A549 (cell line): ENCODE results near the gene PRPF31. TPM values are rescaled to one million over a fixed set of nuclear protein-coding genes. Genes with fewer than 3 reads are reported as not detected.

ENCODE experiments used
- ATAC-seq, 2 experiments: fragments of 200-7000 bp in 1 of 2; fragments of >200 bp in 1 of 2; cut with Nextera tagmentation in 1 of 2; cut with Tn5 transposase in 1 of 2; 3 replicates each; pipeline versions ENCODE4 v1.8.0 to v1.9.1; 2018 to 2020; ENCODE audit warnings: mild to moderate bottlenecking in 1 of 2, moderate library complexity in 1 of 2
- CTCF ChIA-PET: fragments of 300-600 bp; sonication (Branson Sonifier 250); formaldehyde crosslinking; extraction: SDS; loops from one replicate; lab custom pipeline; 2021; ENCODE audit warnings: antibody characterized with exemption, inconsistent platforms; lab: Yijun Ruan, JAX
- POLR2A ChIA-PET: fragments of 350-600 bp; formaldehyde crosslinking; extraction: SDS; loops from one replicate; lab custom pipeline; 2021; ENCODE audit warnings: antibody characterized with exemption, inconsistent platforms; lab: Yijun Ruan, JAX
- DNase-seq, 2 experiments: peaks; one replicate each; pipeline versions ENCODE4 v3.0.0 to v3.0.0-alpha.2; 2011 to 2016; ENCODE audit warnings: low read depth in 1 of 2, low spot score in 1 of 2
- FAIRE-seq: peaks from 2 replicates; lab custom pipeline; 2011; peaks lifted over from hg19 to GRCh38; lab: Jason Lieb, UNC
- H3K27ac ChIP-seq, 2 experiments: fragments of >200 bp; sonication (Bioruptor Twin); formaldehyde crosslinking; 3 replicates each; pipeline ENCODE4 v1.5.1; 2016 to 2017
- H3K4me1 ChIP-seq: fragments of >200 bp; sonication (Bioruptor Twin); formaldehyde crosslinking; 3 replicates; pipeline ENCODE4 v1.6.1; 2016
- H3K4me2 ChIP-seq: fragments of >200 bp; sonication (Bioruptor Twin); formaldehyde crosslinking; 3 replicates; pipeline ENCODE4 v1.6.1; 2016
- H3K4me3 ChIP-seq: fragments of >200 bp; sonication (Bioruptor Twin); formaldehyde crosslinking; 3 replicates; pipeline ENCODE4 v1.5.1; 2016
- H3K9me3 ChIP-seq: fragments of >200 bp; sonication (Bioruptor Twin); formaldehyde crosslinking; 3 replicates; pipeline ENCODE4 v1.6.1; 2016
- HES2 ChIP-seq: fragments of >200 bp; sonication (Bioruptor Twin); formaldehyde crosslinking; IDR thresholded peaks from 2 replicates; pipeline ENCODE4 v1.6.1; 2016
- HEYL ChIP-seq: fragments of 250-450 bp; sonication (Bioruptor Pico); IDR thresholded peaks from 2 replicates; pipeline ENCODE4 v1.8.0; 2021; ENCODE audit warnings: mild to moderate bottlenecking, moderate library complexity
- HMGXB4 ChIP-seq: fragments of 250-450 bp; sonication (Bioruptor Pico); IDR thresholded peaks from 2 replicates; pipeline ENCODE4 v1.5.0; 2021; ENCODE audit warnings: mild to moderate bottlenecking, moderate library complexity, borderline replicate concordance
- JUN ChIP-seq, 2 experiments: fragments of >200 bp; sonication (Bioruptor Twin); formaldehyde crosslinking; IDR thresholded peaks; 2 replicates in 1 of 2; 3 replicates in 1 of 2; pipeline ENCODE4 v1.6.1; 2016 to 2017
- KDM1A ChIP-seq: fragments of 200-600 bp; sonication (generic); IDR thresholded peaks from 2 replicates; pipeline ENCODE4 v1.6.1; 2016; ENCODE audit warnings: low read depth, mild to moderate bottlenecking
- MAZ ChIP-seq: fragments of 150-350 bp; IDR thresholded peaks from 2 replicates; pipeline ENCODE4 v1.6.1; 2014; ENCODE audit warnings: antibody characterized with exemption, low read depth, low read length, borderline replicate concordance
- NFE2L2 ChIP-seq: fragments of 150-350 bp; conservative IDR thresholded peaks from 2 replicates; pipeline ENCODE4 v1.6.1; 2014; ENCODE audit warnings: low read length
- REST ChIP-seq: fragments of 200-600 bp; sonication (generic); IDR thresholded peaks from 2 replicates; pipeline ENCODE4 v1.6.1; 2016; ENCODE audit warnings: antibody characterized with exemption, mild to moderate bottlenecking, moderate library complexity
- ZSCAN20 ChIP-seq: fragments of 250-450 bp; sonication (Bioruptor Pico); IDR thresholded peaks from 2 replicates; pipeline ENCODE4 v1.8.0; 2022; ENCODE audit warnings: mild to moderate bottlenecking, moderate library complexity
- WGBS: methylation state at CpG from one replicate; pipeline ENCODE4 v1.1.6; 2017; ENCODE audit errors: missing lambda C conversion rate; 5-methylcytosine and 5-hydroxymethylcytosine counted together
- polyA plus RNA-seq, 4 experiments: library from polyadenylated mRNA; depleted of rRNA in 3 of 4; stranded (reverse); fragments of >200 nt; fragmentation: RNase III in 1 of 4; extraction: RNeasy Plus Mini Kit Qiagen cat#74134 plus additional on column Dnase treatment in 1 of 4; gene quantifications; 2 replicates in 3 of 4; 3 replicates in 1 of 4; pipeline ENCODE4 v1.2.3, GENCODE V29; 2011 to 2017

The PRPF31 gene
- polyA plus RNA-seq, 2 of the 4 experiments (the other 2 are of a cell fraction), result 69.8 to 169 TPM

- Histone ChIP-seq H3K4me1 (no peaks in the 10 kb centered on the region), H3K27ac (no peak overlapping the region), H3K4me2 (no peak overlapping the region), H3K4me3 (no peak overlapping the region), H3K9me3 (no peaks in the 10 kb centered on the region)
- FAIRE-seq, result no peak
- ChIA-PET CTCF (interaction anchor here (1.0 to 4.9 kb wide), 7 partner anchors 7 to 358 kb away, joined by 3 to 25 read pairs (median 4); partner anchors contain the start of genes CNOT3, LENG1, PRPF31 and TFPT), POLR2A (interaction anchor here (1.6 to 5.5 kb wide), 2 partner anchors 9 to 14 kb away, joined by 5 to 36 read pairs; partner anchors contain the start of gene CNOT3)
- ATAC-seq, result peak in 1 of 2 experiments; percentile 3; a peak in 2 of 6 replicates
- TF ChIP-seq REST (no peak), KDM1A (no peak), ZSCAN20 (no peak)
- DNase-seq, result no peak
- WGBS, result 86% methylated on average over 23 of the region's 23 CpGs
Measured at GRCh38 chr19:54151362-54152035, 35.9 kb downstream of the PRPF31 start.

GRCh38 chr19:54152267-54152666 is 36.7 kb downstream of the PRPF31 start:
- Histone ChIP-seq H3K4me2 (no peak overlapping the region), H3K4me1 (no peaks in the 10 kb centered on the region), H3K4me3 (no peak overlapping the region), H3K9me3 (no peaks in the 10 kb centered on the region), H3K27ac (no peak overlapping the region)
- 98% methylated on average over 11 of the region's 12 CpGs for WGBS
- no peak for DNase-seq
- ChIA-PET CTCF (interaction anchor here (1.0 to 4.9 kb wide), 3 partner anchors 8 to 16 kb away, joined by 3 to 25 read pairs (median 4); partner anchors contain the start of gene CNOT3), POLR2A (interaction anchor here (5.5 kb wide), 1 partner anchor 15 kb away, joined by 36 read pairs; the partner anchor contains the start of gene CNOT3)
- no peak for FAIRE-seq
- peak in 1 of 2 experiments; percentile 5; a peak in 3 of 6 replicates for ATAC-seq
- TF ChIP-seq HES2 (no peak), HEYL (CRISPR knock-in tag) (no peak)

- peaks cover 1% of the 10 kb centered on the region; the same call in 2 of the 3 replicates for H3K4me1 ChIP-seq
- H3K9me3 ChIP-seq, result no peaks in the 10 kb centered on the region
- no peak for ATAC-seq
- TF ChIP-seq NFE2L2 (no peak), MAZ (no peak), HMGXB4 (no peak), ZSCAN20 (no peak), JUN (IDR thresholded peaks at IDR 0.05) (0 out of 5 replicates have a peak, but pooled peaks of 1 of the 2 experiments have one; percentile 0)
- no peak overlapping the region for H3K4me3 ChIP-seq
- H3K4me2 ChIP-seq, result no peak overlapping the region
- CTCF ChIA-PET, result interaction anchor here (1.3 to 4.9 kb wide), 2 partner anchors 16 kb away, joined by 4 to 25 read pairs; partner anchors contain the start of gene CNOT3
- no peak overlapping the region for H3K27ac ChIP-seq
- whole genome bisulfite sequencing, result 91% methylated on average over 15 of the region's 25 CpGs
- POLR2A ChIA-PET, result interaction anchor here (2.1 kb wide), 1 partner anchor 16 kb away, joined by 10 read pairs; the partner anchor contains the start of gene CNOT3
- DNase-seq, result no peak
- no peak for FAIRE-seq
Measured at GRCh38 chr19:54152878-54153524, 37.4 kb downstream of the PRPF31 start.
